Adrenal gland (tissue), 12 donors: ENCODE data around the gene NAV2. TPM values are rescaled to one million over a fixed set of nuclear protein-coding genes. Genes with fewer than 3 reads are reported as not detected.

Source experiments
- DNase-seq, 7 donors: peaks; one replicate each; pipeline ENCODE4 v3.0.0-alpha.2; 2019 to 2020
- H3K27ac ChIP-seq, 5 donors: fragments of 200-600 bp; sonication (generic) in 4 of 5; 1 replicate in 3 of 5; 2 replicates in 2 of 5; pipeline versions ENCODE4 v1.5.1 to v1.8.0; 2016 to 2020; ENCODE audit warnings: mild to moderate bottlenecking in 1 of 5
- H3K27me3 ChIP-seq: fragments of 200-600 bp; 2 replicates; pipeline ENCODE4 v1.8.0; 2021
- H3K36me3 ChIP-seq, 2 donors: fragments of 200-600 bp; replicated peaks in 1 of 2; 1 replicate in 1 of 2; 2 replicates in 1 of 2; pipeline versions ENCODE4 v1.5.1 to v1.8.0; 2018 to 2022
- H3K4me1 ChIP-seq, 2 donors: fragments of 200-600 bp; replicated peaks in 1 of 2; 1 replicate in 1 of 2; 2 replicates in 1 of 2; pipeline versions ENCODE4 v1.5.1 to v1.8.0; 2018 to 2021
- H3K4me3 ChIP-seq, 4 donors: fragments of 200-600 bp; sonication (generic) in 3 of 4; one replicate each; pipeline ENCODE4 v1.5.1; 2016 to 2018
- H3K9me3 ChIP-seq, 3 donors: fragments of 200-600 bp; sonication (generic) in 1 of 3; replicated peaks in 1 of 3; 1 replicate in 2 of 3; 2 replicates in 1 of 3; pipeline versions ENCODE4 v1.5.1 to v1.8.0; 2016 to 2021
- CTCF ChIP-seq, 6 experiments: fragments of 450-650 bp in 4 of 6; fragments of 200-600 bp in 2 of 6; sonication (generic) in 1 of 6; IDR thresholded peaks; 1 replicate in 5 of 6; 2 replicates in 1 of 6; pipeline versions ENCODE4 v1.5.1 to v1.8.0; 2016 to 2021; ENCODE audit warnings: antibody characterized with exemption in 6 of 6, mild to moderate bottlenecking in 2 of 6, moderate library complexity in 1 of 6
- POLR2A ChIP-seq, 2 donors: fragments of 450-650 bp; IDR thresholded peaks; one replicate each; pipeline ENCODE4 v1.6.1; 2017; ENCODE audit warnings: antibody characterized with exemption in 2 of 2, mild to moderate bottlenecking in 2 of 2, moderate library complexity in 1 of 2
- WGBS, 4 donors: extraction: QIAGEN DNeasy Blood & Tissue Kit in 2 of 4; methylation state at CpG; one replicate each; pipeline versions ENCODE4 v1.1.5 to v1.1.7; 2013 to 2017; 5-methylcytosine and 5-hydroxymethylcytosine counted together
- intact Hi-C, 2 donors: fragments of 100-400 bp; cut with DNase I; formaldehyde crosslinking; loops; one replicate each; pipeline versions ENCODE4 v1.14.1 to v1.15.0; 2022 to 2023
- polyA plus RNA-seq, 3 donors: library from polyadenylated mRNA; stranded (reverse); fragments of 200-250 nt in 2 of 3; fragments of 350-450 nt in 1 of 3; fragmentation: Illumina TruSeq in 1 of 3; extraction: RNeasy Lipid Tissue Mini Kit (QIAGEN cat#74804) in 1 of 3; gene quantifications; one replicate each; pipeline ENCODE4 v1.2.3, GENCODE V29; 2013 to 2014
- total RNA-seq, 9 donors: library from RNA; depleted of rRNA in 4 of 9; stranded (reverse); fragments of >200 nt in 4 of 9; fragments of 120-200 nt in 1 of 9; fragmentation: NEBNext Ultra II Directional in 1 of 9; extraction: Animal tissue kit (Norgen Biotek cat#: 25700) in 1 of 9; gene quantifications; one replicate each; pipeline versions ENCODE4 v1.1.0 to v1.2.4, GENCODE V29; 2013 to 2023
- donor health status: healthy with polysubstance abuse.
- donor health status: Bipolar disorder and iron deficiency.
- donor health status: DM: yes; HTN: yes; CAD: no.
- donor health status: DM: no; HTN: no; CAD: no.
- donor health status: DM: no; HTN: no; CAD: no.
- donor health status: DM: yes; HTN: yes; CAD: no.

The NAV2 gene
- total and polyA plus RNA-seq, 12 donors = 1.6 to 9.2 (median 5.5) TPM

GRCh38 chr11:19683141-19683805, 29.4 kb upstream of the NAV2 start:
- WGBS, 4 donors = 40 to 52% (median 42%) methylated on average over 5 of the region's 5 CpGs
- Histone ChIP-seq H3K9me3 (no peaks in the 10 kb centered on the region), H3K36me3 (no peaks in the 10 kb centered on the region), H3K27ac (peak overlapping the region in 3 of 5 donors; percentile 51 to 80 (median 66)), H3K4me3 (no peak overlapping the region), H3K4me1 (peaks cover 23 to 33% of the 10 kb centered on the region in 2 donors), H3K27me3 (no peaks in the 10 kb centered on the region)
- DNase-seq = peak in 6 of 7 donors; percentile 35 to 63 (median 50)
- no peak for TF ChIP-seq CTCF (IDR thresholded peaks at IDR 0.05)
- no peak for TF ChIP-seq POLR2A (IDR thresholded peaks at IDR 0.05)
- intact Hi-C loops = no loop called here

- DNase-seq = no peak
- 81 to 88% (median 82%) methylated on average over 2 of the region's 2 CpGs for WGBS, 4 donors
- no peak overlapping the region for H3K4me3 ChIP-seq
- peak overlapping the region in 2 of 5 donors; percentile 66 to 80 for H3K27ac ChIP-seq
- intact Hi-C loops = no loop called here
- H3K4me1 ChIP-seq = peaks cover 23 to 33% of the 10 kb centered on the region in 2 donors
- TF ChIP-seq POLR2A (IDR thresholded peaks at IDR 0.05) (no peak), CTCF (IDR thresholded peaks at IDR 0.05) (no peak)
- H3K36me3 ChIP-seq = no peaks in the 10 kb centered on the region
- H3K27me3 ChIP-seq = no peaks in the 10 kb centered on the region
- no peaks in the 10 kb centered on the region for H3K9me3 ChIP-seq
Observed at GRCh38 chr11:19683862-19684491, 28.7 kb upstream of the NAV2 start.

GRCh38 chr11:19686234-19686633, 26.4 kb upstream of the NAV2 start:
- Histone ChIP-seq H3K4me1 (peaks cover 6 to 16% of the 10 kb centered on the region in 2 donors), H3K36me3 (no peaks in the 10 kb centered on the region), H3K4me3 (no peak overlapping the region), H3K27me3 (no peaks in the 10 kb centered on the region), H3K9me3 (no peaks in the 10 kb centered on the region), H3K27ac (no peak overlapping the region)
- TF ChIP-seq CTCF (IDR thresholded peaks at IDR 0.05) (no peak), POLR2A (IDR thresholded peaks at IDR 0.05) (no peak)
- DNase-seq = no peak
- WGBS, 4 donors = 85 to 94% (median 90%) methylated on average over 1 of the region's 1 CpG
- intact Hi-C loops = no loop called here

GRCh38 chr11:19687392-19687791, 25.2 kb upstream of the NAV2 start:
- no peak overlapping the region for H3K27ac ChIP-seq
- intact Hi-C loops = no loop called here
- no peaks in the 10 kb centered on the region for H3K9me3 ChIP-seq
- WGBS, 4 donors = 92 to 100% (median 99%) methylated on average over 1 of the region's 1 CpG
- no peak overlapping the region for H3K4me3 ChIP-seq
- TF ChIP-seq CTCF (IDR thresholded peaks at IDR 0.05) (no peak), POLR2A (IDR thresholded peaks at IDR 0.05) (no peak)
- H3K4me1 ChIP-seq = peaks cover 5 to 15% of the 10 kb centered on the region in 2 donors
- H3K36me3 ChIP-seq = no peaks in the 10 kb centered on the region
- DNase-seq = no peak
- H3K27me3 ChIP-seq = no peaks in the 10 kb centered on the region
